Kidney (tissue), 14 donors: ENCODE data around the gene MRPL52. TPM values are rescaled to one million over a fixed set of nuclear protein-coding genes. Genes with fewer than 3 reads are reported as not detected.
A peak's percentile ranks its signal among the peaks of the same experiment; 100 is the strongest.

Experiments used
- DNase-seq, 5 donors: peaks; one replicate each; pipeline ENCODE4 v3.0.0-alpha.2; 2013 to 2020
- FAIRE-seq: peaks from 2 replicates; lab custom pipeline; 2012; peaks lifted over from hg19 to GRCh38; lab: Jason Lieb, UNC
- H3K27ac ChIP-seq, 2 donors: one replicate each; pipeline ENCODE4 v1.7.0; 2013; ENCODE audit warnings: low read depth in 2 of 2, low read length in 2 of 2, inconsistent platforms in 1 of 2
- H3K27me3 ChIP-seq: one replicate; pipeline ENCODE4 v1.7.1; 2013; ENCODE audit warnings: low read length, inconsistent platforms; ENCODE audit not compliant: control insufficient read depth, insufficient read depth
- H3K36me3 ChIP-seq, 3 donors: one replicate each; pipeline versions ENCODE4 v1.7.0 to v1.7.1; 2013; ENCODE audit warnings: low read length in 3 of 3, control low read depth in 1 of 3, inconsistent platforms in 1 of 3; ENCODE audit not compliant: insufficient read depth in 3 of 3, control insufficient read depth in 2 of 3
- H3K4me1 ChIP-seq, 3 donors: one replicate each; pipeline versions ENCODE4 v1.7.0 to v1.7.1; 2013; ENCODE audit warnings: low read length in 3 of 3, inconsistent platforms in 1 of 3, low read depth in 1 of 3; ENCODE audit not compliant: control insufficient read depth in 2 of 3, insufficient read depth in 2 of 3
- H3K4me3 ChIP-seq, 3 donors: one replicate each; pipeline versions ENCODE4 v1.7.0 to v1.8.1; 2013; ENCODE audit warnings: low read length in 3 of 3, control low read depth in 1 of 3, inconsistent platforms in 1 of 3
- H3K9ac ChIP-seq, 3 donors: one replicate each; pipeline versions ENCODE4 v1.7.0 to v1.7.1; 2013; ENCODE audit warnings: low read length in 3 of 3, control low read depth in 1 of 3, inconsistent platforms in 1 of 3
- H3K9me3 ChIP-seq, 3 donors: one replicate each; pipeline versions ENCODE4 v1.7.0 to v1.7.1; 2013; ENCODE audit warnings: low read length in 3 of 3, control low read depth in 1 of 3, inconsistent platforms in 1 of 3; ENCODE audit not compliant: control insufficient read depth in 2 of 3, insufficient read depth in 1 of 3
- CTCF ChIP-seq: IDR thresholded peaks from 3 replicates; pipeline ENCODE4 v1.5.1; 2012; ENCODE audit warnings: mild to moderate bottlenecking, moderate library complexity, borderline replicate concordance; ENCODE audit not compliant: insufficient read depth; ENCODE audit errors: extremely low read depth
- intact Hi-C: fragments of 100-400 bp; cut with DNase I; formaldehyde crosslinking; loops from one replicate; pipeline ENCODE4 v1.11.1; 2022
- polyA plus RNA-seq: library from polyadenylated mRNA; stranded (reverse); fragments of 350-450 nt; fragmentation: Illumina TruSeq; extraction: RNeasy Lipid Tissue Mini Kit (QIAGEN cat#74804); gene quantifications from one replicate; pipeline ENCODE4 v1.2.3, GENCODE V29; 2014; ENCODE audit warnings: low read depth, low replicate concordance; ENCODE audit not compliant: insufficient read depth
- total RNA-seq: library from RNA; stranded (reverse); fragmentation: NEBNext Ultra II Directional; extraction: Animal tissue kit (Norgen Biotek cat#: 25700); gene quantifications from one replicate; pipeline ENCODE4 v1.2.1, GENCODE V29; 2021
- donor health status: control.
- donor health status: control.
- donor health status: control.
- donor health status: control.
- donor health status: control.
- donor health status: DM: yes; HTN: yes; CAD: no.
- donor health status: Normal renal cell carcinoma (clear cell type).

MRPL52 gene
- total and polyA plus RNA-seq, 2 donors from 2014 or later, result 74.3 to 255 TPM

- Histone ChIP-seq H3K9me3 (no peaks in the 10 kb centered on the region), H3K4me1 (peaks cover 0 to 3% (median 2%) of the 10 kb centered on the region in 3 donors), H3K9ac (no peak overlapping the region), H3K27me3 (no peaks in the 10 kb centered on the region), H3K27ac (no peak overlapping the region), H3K4me3 (no peak overlapping the region), H3K36me3 (no peaks in the 10 kb centered on the region)
- DNase-seq (peak in 1 of 5 donors; percentile 18), FAIRE-seq (no peak)
- no peak for TF ChIP-seq CTCF
- intact Hi-C loops, result no loop called here
Observed at GRCh38 chr14:22865424-22866405, 36.0 kb downstream of the MRPL52 start.

GRCh38 chr14:22866874-22867273 lies 37.2 kb downstream of the MRPL52 start:
- intact Hi-C loops, result no loop called here
- DNase-seq, result peak in 1 of 5 donors; percentile 29
- Histone ChIP-seq H3K9me3 (no peaks in the 10 kb centered on the region), H3K9ac (no peak overlapping the region), H3K27ac (no peak overlapping the region), H3K36me3 (no peaks in the 10 kb centered on the region), H3K27me3 (no peaks in the 10 kb centered on the region), H3K4me3 (no peak overlapping the region), H3K4me1 (peaks cover 0 to 6% (median 4%) of the 10 kb centered on the region in 3 donors)
- no peak for TF ChIP-seq CTCF
- FAIRE-seq, result no peak

- no peaks in the 10 kb centered on the region for H3K9me3 ChIP-seq
- H3K4me3 ChIP-seq, result peak overlapping the region; percentile 63 to 92 (median 75)
- H3K9ac ChIP-seq, result peak overlapping the region; percentile 39 to 89 (median 47)
- H3K27me3 ChIP-seq, result no peaks in the 10 kb centered on the region
- H3K4me1 ChIP-seq, result peaks cover 6 to 12% (median 6%) of the 10 kb centered on the region in 3 donors
- no peak for TF ChIP-seq CTCF
- peaks cover 0 to 29% (median 17%) of the 10 kb centered on the region in 3 donors for H3K36me3 ChIP-seq
- intact Hi-C loops, result no loop called here
- H3K27ac ChIP-seq, result peak overlapping the region; percentile 98 to 99
- DNase-seq (no peak), FAIRE-seq (no peak)
Observed at GRCh38 chr14:22870811-22871223, 41.1 kb downstream of the MRPL52 start.
